GM23338 (cell line): ENCODE measurements around the gene ITGB2. TPM values are rescaled to one million over a fixed set of nuclear protein-coding genes. Genes with fewer than 3 reads are reported as not detected.

Source experiments
- ATAC-seq: fragments of 200-7000 bp; cut with Tn5 transposase; 3 replicates; pipeline ENCODE4 v1.9.1; 2020
- DNase-seq: peaks from one replicate; pipeline ENCODE4 v3.0.0-alpha.2; 2015; ENCODE audit warnings: low spot score
- H2AFZ ChIP-seq: fragments of 200-600 bp; sonication (generic); 2 replicates; pipeline ENCODE4 v1.8.0; 2016; ENCODE audit warnings: antibody characterized with exemption, mild to moderate bottlenecking, moderate library complexity
- H3F3A ChIP-seq: fragments of 200-600 bp; sonication (generic); replicated peaks from 2 replicates; pipeline ENCODE4 v1.8.0; 2017; ENCODE audit warnings: antibody characterized with exemption, mixed run types, low read depth
- H3K27ac ChIP-seq: fragments of 200-600 bp; sonication (generic); 2 replicates; pipeline ENCODE4 v1.6.1; 2016; ENCODE audit warnings: low read depth
- H3K27me3 ChIP-seq: fragments of 200-600 bp; sonication (generic); 2 replicates; pipeline ENCODE4 v1.8.0; 2016; ENCODE audit warnings: mild to moderate bottlenecking, mixed run types, moderate library complexity; ENCODE audit not compliant: insufficient read depth
- H3K36me3 ChIP-seq: fragments of 200-600 bp; sonication (generic); 2 replicates; pipeline ENCODE4 v1.8.0; 2016; ENCODE audit warnings: mild to moderate bottlenecking; ENCODE audit not compliant: insufficient read depth
- H3K4me1 ChIP-seq: fragments of 200-600 bp; sonication (generic); 2 replicates; pipeline ENCODE4 v1.8.0; 2016; ENCODE audit warnings: mild to moderate bottlenecking, moderate library complexity; ENCODE audit not compliant: insufficient read depth
- H3K4me2 ChIP-seq: fragments of 200-600 bp; sonication (generic); 2 replicates; pipeline ENCODE4 v1.7.1; 2017; ENCODE audit warnings: mixed run types
- H3K4me3 ChIP-seq: fragments of 200-600 bp; sonication (generic); 2 replicates; pipeline ENCODE4 v1.6.1; 2016; ENCODE audit warnings: mixed run types
- H3K79me2 ChIP-seq: fragments of 200-600 bp; sonication (generic); replicated peaks from 2 replicates; pipeline ENCODE4 v1.8.0; 2017; ENCODE audit warnings: mild to moderate bottlenecking; ENCODE audit not compliant: insufficient read depth
- H3K9me2 ChIP-seq: fragments of 200-600 bp; sonication (generic); 2 replicates; pipeline ENCODE4 v1.8.0; 2017; ENCODE audit not compliant: insufficient read depth
- H4K20me1 ChIP-seq: fragments of 200-600 bp; sonication (generic); replicated peaks from 2 replicates; pipeline ENCODE4 v1.8.0; 2017; ENCODE audit warnings: mild to moderate bottlenecking; ENCODE audit not compliant: insufficient read depth
- H3K27ac Mint-ChIP-seq: 2 replicates; pipeline ENCODE4 v1.8.0; 2020; ENCODE audit warnings: inconsistent platforms, mild to moderate bottlenecking, moderate library complexity, mixed read lengths
- H3K27me3 Mint-ChIP-seq: 3 replicates; pipeline ENCODE4 v1.8.0; 2022; ENCODE audit warnings: low read depth, mild to moderate bottlenecking, moderate library complexity, mixed read lengths, inconsistent platforms; ENCODE audit not compliant: insufficient read depth, poor library complexity
- H3K36me3 Mint-ChIP-seq: 3 replicates; pipeline ENCODE4 v1.8.0; 2021; ENCODE audit warnings: low read depth, mild to moderate bottlenecking, inconsistent platforms, moderate library complexity, mixed read lengths
- H3K4me1 Mint-ChIP-seq: 3 replicates; pipeline ENCODE4 v1.8.0; 2020; ENCODE audit warnings: mild to moderate bottlenecking, inconsistent platforms, mixed read lengths
- H3K4me3 Mint-ChIP-seq: 3 replicates; pipeline ENCODE4 v1.8.0; 2021; ENCODE audit warnings: moderate library complexity, mild to moderate bottlenecking, inconsistent platforms, mixed read lengths
- H3K9me3 Mint-ChIP-seq: 3 replicates; pipeline ENCODE4 v1.8.0; 2020; ENCODE audit warnings: moderate library complexity, mild to moderate bottlenecking, inconsistent platforms, mixed read lengths
- CREB1 ChIP-seq: fragments of 250-450 bp; sonication (Bioruptor Pico); IDR thresholded peaks from 2 replicates; pipeline ENCODE4 v1.5.0; 2020; ENCODE audit warnings: low read depth, mild to moderate bottlenecking, moderate library complexity
- CTCF ChIP-seq, 2 experiments: fragments of 200-600 bp in 1 of 2; sonication (generic) in 1 of 2; conservative IDR thresholded peaks; 2 replicates each; pipeline versions ENCODE4 v1.5.1 to v1.6.1; 2016 to 2017; ENCODE audit warnings: antibody characterized with exemption in 2 of 2, low read depth in 2 of 2, mild to moderate bottlenecking in 2 of 2, moderate library complexity in 1 of 2
- EZH2 ChIP-seq: fragments of 200-600 bp; sonication (generic); IDR thresholded peaks from one replicate; pipeline ENCODE4 v1.8.0; 2017; ENCODE audit warnings: antibody characterized with exemption, mild to moderate bottlenecking, low read depth; ENCODE audit not compliant: unreplicated experiment
- EZH2phosphoT487 ChIP-seq: fragments of 200-600 bp; sonication (generic); IDR thresholded peaks from one replicate; pipeline ENCODE4 v1.8.1; 2018; ENCODE audit warnings: antibody characterized with exemption; ENCODE audit not compliant: unreplicated experiment
- JUNB ChIP-seq: IDR thresholded peaks from one replicate; pipeline ENCODE4 v1.6.1; 2016; ENCODE audit warnings: antibody characterized with exemption; ENCODE audit not compliant: unreplicated experiment
- NANOG ChIP-seq: IDR thresholded peaks from 2 replicates; pipeline ENCODE4 v1.6.1; 2016; ENCODE audit warnings: antibody characterized with exemption, borderline replicate concordance
- POLR2AphosphoS5 ChIP-seq: IDR thresholded peaks from 2 replicates; pipeline ENCODE4 v1.6.1; 2016; ENCODE audit warnings: antibody characterized with exemption, low read depth
- STAT1 ChIP-seq: IDR thresholded peaks from one replicate; pipeline ENCODE4 v1.6.1; 2016; ENCODE audit warnings: antibody characterized with exemption; ENCODE audit not compliant: unreplicated experiment
- ZNF114 ChIP-seq: fragments of 250-450 bp; sonication (Bioruptor Pico); IDR thresholded peaks from 2 replicates; pipeline ENCODE4 v1.5.0; 2020; ENCODE audit warnings: mild to moderate bottlenecking, moderate library complexity
- ZNF331 ChIP-seq: fragments of 250-450 bp; sonication (Bioruptor Pico); IDR thresholded peaks from 2 replicates; pipeline ENCODE4 v1.5.0; 2020; ENCODE audit warnings: low read depth, mild to moderate bottlenecking, moderate library complexity
- polyA plus RNA-seq: library from polyadenylated mRNA; unstranded; fragments of >200 nt; fragmentation: Nextera tagmentation; extraction: Ambion mirVana; gene quantifications from 2 replicates; pipeline ENCODE4 v1.2.1, GENCODE V29; 2016
- total RNA-seq: library from RNA; depleted of rRNA; stranded (reverse); fragments of >200 nt; shearing (Covaris generic); gene quantifications from 2 replicates; pipeline ENCODE4 v1.2.3, GENCODE V29; 2014
- TF ChIP-seq, protein P1 (sequence below): IDR thresholded peaks from 2 replicates; pipeline ENCODE4 v1.6.1; 2016; ENCODE audit warnings: antibody characterized with exemption
- TF ChIP-seq, protein P2 (sequence below): IDR thresholded peaks from one replicate; pipeline ENCODE4 v1.6.1; 2018; ENCODE audit warnings: antibody characterized with exemption; ENCODE audit not compliant: unreplicated experiment

The ITGB2 gene
- total and polyA plus RNA-seq, 2 experiments from 2014 or later = 0.44 to 0.63 TPM

DNA sequence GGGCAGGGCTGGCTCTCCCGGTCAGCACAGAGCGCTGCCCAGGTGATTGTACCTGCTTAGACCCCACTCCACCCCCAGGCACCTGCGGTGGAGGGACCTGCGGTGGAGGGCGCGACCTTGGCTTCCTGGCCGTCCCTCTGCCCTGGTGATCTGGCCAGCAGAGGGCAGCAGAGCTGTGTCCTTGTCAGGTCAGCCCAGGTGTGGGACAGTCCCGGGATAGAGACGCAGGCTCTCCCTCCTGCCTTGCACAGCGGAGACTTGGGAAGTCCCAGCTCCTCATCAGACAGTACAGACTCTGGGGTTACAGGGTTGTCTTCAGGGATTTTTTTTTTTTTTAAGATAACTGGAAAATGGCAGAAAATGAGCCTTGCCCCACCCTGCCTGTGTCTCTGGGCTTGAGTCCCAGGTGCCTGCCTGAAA lies 29.1 kb upstream of the ITGB2 start:
- no peaks in the 10 kb centered on the region for H3K9me3 Mint-ChIP-seq
- Histone ChIP-seq H3K4me2 (no peak overlapping the region), H3K9me2 (no peaks in the 10 kb centered on the region), H4K20me1 (peaks cover 31% of the 10 kb centered on the region), H3K4me3 (no peak overlapping the region), H3K27me3 (no peaks in the 10 kb centered on the region), H3K79me2 (peaks cover 77% of the 10 kb centered on the region), H3K36me3 (no peaks in the 10 kb centered on the region; the same call in 1 of the 2 replicates), H3K4me1 (no peaks in the 10 kb centered on the region), H3K27ac (no peak overlapping the region), H2AFZ (no peak overlapping the region), H3F3A (no peaks in the 10 kb centered on the region)
- H3K36me3 Mint-ChIP-seq = peaks cover 32% of the 10 kb centered on the region
- H3K27ac Mint-ChIP-seq = no peak overlapping the region; the same call in 1 of the 2 replicates
- DNase-seq (peak; percentile 94), ATAC-seq (peak; percentile 96)
- no peak overlapping the region for H3K4me3 Mint-ChIP-seq
- peaks cover 4% of the 10 kb centered on the region for H3K4me1 Mint-ChIP-seq
- peaks cover 12% of the 10 kb centered on the region for H3K27me3 Mint-ChIP-seq
- no peak for TF ChIP-seq JUNB
- peak; percentile 88 to 98 for TF ChIP-seq CTCF (conservative IDR thresholded peaks at IDR 0.05; ENCODE audit: low read depth in 2 of 2)

GRCh38 chr21:44949161-44949778 lies 28.6 kb upstream of the ITGB2 start:
- no peak overlapping the region for H2AFZ ChIP-seq
- H3K36me3 ChIP-seq = no peaks in the 10 kb centered on the region; the same call in 1 of the 2 replicates
- Mint-ChIP-seq H3K4me1 (peaks cover 4% of the 10 kb centered on the region; the same call in 2 of the 3 replicates), H3K27me3 (peaks cover 8% of the 10 kb centered on the region), H3K4me3 (no peak overlapping the region), H3K36me3 (peaks cover 34% of the 10 kb centered on the region), H3K9me3 (no peaks in the 10 kb centered on the region), H3K27ac (no peak overlapping the region; the same call in 1 of the 2 replicates)
- no peaks in the 10 kb centered on the region for H3F3A ChIP-seq
- peak; percentile 39 for ATAC-seq
- no peak for DNase-seq
- H3K27me3 ChIP-seq = no peaks in the 10 kb centered on the region
- H3K79me2 ChIP-seq = peaks cover 77% of the 10 kb centered on the region
- no peak overlapping the region for H3K27ac ChIP-seq
- no peak overlapping the region for H3K4me2 ChIP-seq
- H3K9me2 ChIP-seq = no peaks in the 10 kb centered on the region
- H3K4me3 ChIP-seq = no peak overlapping the region
- H4K20me1 ChIP-seq = peaks cover 32% of the 10 kb centered on the region
- TF ChIP-seq EZH2phosphoT487 (no peak), STAT1 (no peak), JUNB (no peak), POLR2AphosphoS5 (no peak), ZNF114 (CRISPR knock-in tag) (no peak), NANOG (no peak), EZH2 (no peak), ZNF331 (CRISPR knock-in tag) (no peak), CTCF (conservative IDR thresholded peaks at IDR 0.05; ENCODE audit: low read depth in 2 of 2) (no peak), CREB1 (CRISPR knock-in tag) (no peak)
- TF ChIP-seq, protein P1, sequence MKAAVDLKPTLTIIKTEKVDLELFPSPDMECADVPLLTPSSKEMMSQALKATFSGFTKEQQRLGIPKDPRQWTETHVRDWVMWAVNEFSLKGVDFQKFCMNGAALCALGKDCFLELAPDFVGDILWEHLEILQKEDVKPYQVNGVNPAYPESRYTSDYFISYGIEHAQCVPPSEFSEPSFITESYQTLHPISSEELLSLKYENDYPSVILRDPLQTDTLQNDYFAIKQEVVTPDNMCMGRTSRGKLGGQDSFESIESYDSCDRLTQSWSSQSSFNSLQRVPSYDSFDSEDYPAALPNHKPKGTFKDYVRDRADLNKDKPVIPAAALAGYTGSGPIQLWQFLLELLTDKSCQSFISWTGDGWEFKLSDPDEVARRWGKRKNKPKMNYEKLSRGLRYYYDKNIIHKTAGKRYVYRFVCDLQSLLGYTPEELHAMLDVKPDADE = no peak
- TF ChIP-seq, protein P2, sequence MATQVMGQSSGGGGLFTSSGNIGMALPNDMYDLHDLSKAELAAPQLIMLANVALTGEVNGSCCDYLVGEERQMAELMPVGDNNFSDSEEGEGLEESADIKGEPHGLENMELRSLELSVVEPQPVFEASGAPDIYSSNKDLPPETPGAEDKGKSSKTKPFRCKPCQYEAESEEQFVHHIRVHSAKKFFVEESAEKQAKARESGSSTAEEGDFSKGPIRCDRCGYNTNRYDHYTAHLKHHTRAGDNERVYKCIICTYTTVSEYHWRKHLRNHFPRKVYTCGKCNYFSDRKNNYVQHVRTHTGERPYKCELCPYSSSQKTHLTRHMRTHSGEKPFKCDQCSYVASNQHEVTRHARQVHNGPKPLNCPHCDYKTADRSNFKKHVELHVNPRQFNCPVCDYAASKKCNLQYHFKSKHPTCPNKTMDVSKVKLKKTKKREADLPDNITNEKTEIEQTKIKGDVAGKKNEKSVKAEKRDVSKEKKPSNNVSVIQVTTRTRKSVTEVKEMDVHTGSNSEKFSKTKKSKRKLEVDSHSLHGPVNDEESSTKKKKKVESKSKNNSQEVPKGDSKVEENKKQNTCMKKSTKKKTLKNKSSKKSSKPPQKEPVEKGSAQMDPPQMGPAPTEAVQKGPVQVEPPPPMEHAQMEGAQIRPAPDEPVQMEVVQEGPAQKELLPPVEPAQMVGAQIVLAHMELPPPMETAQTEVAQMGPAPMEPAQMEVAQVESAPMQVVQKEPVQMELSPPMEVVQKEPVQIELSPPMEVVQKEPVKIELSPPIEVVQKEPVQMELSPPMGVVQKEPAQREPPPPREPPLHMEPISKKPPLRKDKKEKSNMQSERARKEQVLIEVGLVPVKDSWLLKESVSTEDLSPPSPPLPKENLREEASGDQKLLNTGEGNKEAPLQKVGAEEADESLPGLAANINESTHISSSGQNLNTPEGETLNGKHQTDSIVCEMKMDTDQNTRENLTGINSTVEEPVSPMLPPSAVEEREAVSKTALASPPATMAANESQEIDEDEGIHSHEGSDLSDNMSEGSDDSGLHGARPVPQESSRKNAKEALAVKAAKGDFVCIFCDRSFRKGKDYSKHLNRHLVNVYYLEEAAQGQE = no peak
- no peaks in the 10 kb centered on the region for H3K4me1 ChIP-seq
